Activated naive CD8-positive, alpha-beta T cell treated with anti-CD3 and anti-CD28 coated beads for 36 hours (primary cell): ENCODE data around the gene RAE1. TPM values are rescaled to one million over a fixed set of nuclear protein-coding genes. Genes with fewer than 3 reads are reported as not detected.

Experiments
- DNase-seq: peaks from one replicate; pipeline ENCODE4 v3.0.0; 2021
- H3K27ac Mint-ChIP-seq: one replicate; pipeline ENCODE4 v1.8.0; 2022; ENCODE audit warnings: mild to moderate bottlenecking, moderate library complexity, mixed read lengths
- H3K27me3 Mint-ChIP-seq: one replicate; pipeline ENCODE4 v1.8.0; 2022; ENCODE audit warnings: mild to moderate bottlenecking, mixed read lengths
- H3K36me3 Mint-ChIP-seq: one replicate; pipeline ENCODE4 v1.8.0; 2021; ENCODE audit warnings: mild to moderate bottlenecking, mixed read lengths
- H3K4me1 Mint-ChIP-seq: one replicate; pipeline ENCODE4 v1.8.0; 2021; ENCODE audit warnings: mixed read lengths
- H3K4me3 Mint-ChIP-seq: one replicate; pipeline ENCODE4 v1.8.0; 2022; ENCODE audit warnings: mild to moderate bottlenecking, moderate library complexity, mixed read lengths
- H3K9me3 Mint-ChIP-seq: one replicate; pipeline ENCODE4 v1.8.0; 2022; ENCODE audit warnings: mixed read lengths
- total RNA-seq, 2 experiments: library from RNA; stranded (reverse); gene quantifications; one replicate each; pipeline ENCODE4 v1.2.3, GENCODE V29; 2021

RAE1 gene
- total RNA-seq, 2 experiments from 2014 or later: 59.0 to 60.0 TPM

DNA sequence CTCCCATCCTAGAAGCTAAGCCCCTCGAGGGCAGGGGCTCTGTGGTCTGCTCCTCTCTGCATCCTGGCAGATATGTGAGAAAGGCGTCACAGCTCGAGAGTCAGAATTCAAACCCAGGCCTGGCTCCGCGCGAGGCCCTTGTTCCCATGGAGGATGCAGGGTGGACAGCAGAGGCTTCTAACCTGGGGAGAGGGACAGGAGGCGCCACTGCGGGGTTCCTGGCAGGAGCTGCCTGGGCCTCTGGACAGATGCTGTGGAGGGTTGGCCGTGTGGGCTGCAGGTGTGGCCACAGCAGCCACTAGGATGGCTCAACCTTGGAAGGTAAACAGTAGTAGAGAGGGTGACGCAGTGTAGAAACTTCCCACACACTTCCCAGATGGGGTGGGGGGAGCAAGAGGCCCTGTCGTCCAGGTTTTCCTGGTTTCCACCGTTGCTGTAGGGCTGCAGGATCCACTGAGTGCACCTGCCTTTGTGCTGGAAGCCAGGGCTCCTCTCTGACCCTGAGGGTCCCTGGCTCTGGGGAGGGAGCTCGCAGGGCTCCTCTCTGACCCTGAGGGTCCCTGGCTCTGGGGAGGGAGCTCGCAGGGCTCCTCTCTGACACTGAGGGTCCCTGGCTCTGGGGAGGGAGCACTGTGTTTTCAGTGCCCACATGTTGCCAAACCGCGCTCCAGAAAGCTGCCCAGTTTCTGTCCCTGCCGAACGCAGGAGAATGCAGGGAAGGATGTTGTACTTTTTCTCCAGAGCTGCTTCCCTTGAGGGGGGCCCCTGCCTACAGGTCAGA, 54.4 kb downstream of the RAE1 start:
- Mint-ChIP-seq H3K4me1 (peaks cover 27% of the 10 kb centered on the region), H3K27me3 (no peaks in the 10 kb centered on the region), H3K27ac (peak overlapping the region; percentile 42), H3K9me3 (no peaks in the 10 kb centered on the region), H3K4me3 (no peak overlapping the region), H3K36me3 (peaks cover 40% of the 10 kb centered on the region)
- no peak for DNase-seq

DNA sequence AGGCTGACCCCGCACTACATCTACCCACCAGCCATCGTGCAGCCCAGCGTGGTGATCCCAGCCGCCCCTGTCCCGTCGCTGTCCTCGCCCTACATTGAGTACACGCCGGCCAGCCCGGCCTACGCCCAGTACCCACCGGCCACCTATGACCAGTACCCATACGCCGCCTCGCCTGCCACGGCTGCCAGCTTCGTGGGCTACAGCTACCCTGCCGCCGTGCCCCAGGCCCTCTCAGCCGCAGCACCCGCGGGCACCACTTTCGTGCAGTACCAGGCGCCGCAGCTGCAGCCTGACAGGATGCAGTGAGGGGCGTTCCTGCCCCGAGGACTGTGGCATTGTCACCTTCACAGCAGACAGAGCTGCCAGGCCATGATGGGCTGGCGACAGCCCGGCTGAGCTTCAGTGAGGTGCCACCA, 56.5 kb downstream of the RAE1 start:
- Mint-ChIP-seq H3K27ac (peak overlapping the region; percentile 45), H3K9me3 (no peaks in the 10 kb centered on the region), H3K4me1 (peaks cover 11% of the 10 kb centered on the region), H3K4me3 (no peak overlapping the region), H3K36me3 (peaks cover 22% of the 10 kb centered on the region), H3K27me3 (no peaks in the 10 kb centered on the region)
- DNase-seq: no peak

DNA sequence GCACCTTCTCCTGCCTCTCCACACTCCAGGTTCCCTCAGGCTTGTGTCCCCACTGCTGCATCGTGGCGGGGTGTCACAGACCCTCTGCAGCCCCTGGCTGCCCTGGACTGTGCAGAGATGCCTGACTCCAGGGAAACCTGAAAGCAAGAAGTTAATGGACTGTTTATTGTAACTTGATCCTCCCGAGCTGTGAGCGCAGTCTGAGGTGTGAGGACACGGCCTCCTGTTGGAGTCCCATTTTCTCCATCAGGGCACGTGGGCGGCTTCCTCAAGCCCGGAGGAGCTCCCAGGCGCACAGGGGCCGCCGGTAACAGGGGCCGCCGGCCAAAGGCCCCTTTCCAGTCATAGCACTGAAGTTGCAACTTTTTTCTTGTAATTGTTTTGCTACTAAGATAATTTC, 57.1 kb downstream of the RAE1 start:
- peaks cover 18% of the 10 kb centered on the region for H3K36me3 Mint-ChIP-seq
- no peak overlapping the region for H3K4me3 Mint-ChIP-seq
- no peaks in the 10 kb centered on the region for H3K27me3 Mint-ChIP-seq
- DNase-seq: no peak
- no peak overlapping the region for H3K27ac Mint-ChIP-seq
- peaks cover 8% of the 10 kb centered on the region for H3K4me1 Mint-ChIP-seq
- no peaks in the 10 kb centered on the region for H3K9me3 Mint-ChIP-seq

DNA sequence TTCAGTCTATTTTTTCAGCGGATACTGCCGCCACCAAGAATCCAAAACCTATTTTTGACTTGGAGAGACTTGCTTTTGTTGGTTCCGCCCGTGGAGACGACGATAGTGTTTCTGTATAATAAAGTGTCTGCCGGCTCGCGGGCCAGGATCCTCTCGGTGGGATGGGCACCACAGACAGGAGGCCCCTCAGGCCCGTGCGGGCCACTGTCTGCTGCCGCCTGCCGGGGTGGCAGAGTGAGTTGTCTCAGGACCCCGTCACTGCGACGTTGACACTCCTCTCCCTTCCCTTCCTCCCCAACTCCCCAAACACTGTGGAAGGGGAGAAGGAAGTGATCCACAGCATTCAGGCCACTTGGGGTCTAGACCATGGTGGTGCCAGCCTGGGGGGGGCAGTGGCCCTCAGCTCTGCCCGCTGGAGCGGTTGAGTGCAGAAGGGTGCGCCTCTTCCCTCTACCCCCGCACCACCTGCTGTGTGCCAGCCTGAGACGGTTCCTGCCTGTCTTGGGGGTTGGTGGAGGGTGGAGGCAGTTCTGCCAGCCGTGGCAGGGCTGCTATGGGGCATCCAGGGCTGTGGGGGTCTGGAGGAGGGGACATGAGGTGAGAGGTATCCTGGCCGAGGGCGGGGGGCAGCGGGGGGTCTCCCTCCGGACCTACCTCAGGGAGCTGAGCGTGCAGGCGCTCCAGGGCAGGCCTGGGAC, 57.6 kb downstream of the RAE1 start:
- H3K9me3 Mint-ChIP-seq: no peaks in the 10 kb centered on the region
- no peak overlapping the region for H3K27ac Mint-ChIP-seq
- DNase-seq: no peak
- H3K4me1 Mint-ChIP-seq: peaks cover 8% of the 10 kb centered on the region
- no peak overlapping the region for H3K4me3 Mint-ChIP-seq
- H3K36me3 Mint-ChIP-seq: peaks cover 17% of the 10 kb centered on the region
- no peaks in the 10 kb centered on the region for H3K27me3 Mint-ChIP-seq

DNA sequence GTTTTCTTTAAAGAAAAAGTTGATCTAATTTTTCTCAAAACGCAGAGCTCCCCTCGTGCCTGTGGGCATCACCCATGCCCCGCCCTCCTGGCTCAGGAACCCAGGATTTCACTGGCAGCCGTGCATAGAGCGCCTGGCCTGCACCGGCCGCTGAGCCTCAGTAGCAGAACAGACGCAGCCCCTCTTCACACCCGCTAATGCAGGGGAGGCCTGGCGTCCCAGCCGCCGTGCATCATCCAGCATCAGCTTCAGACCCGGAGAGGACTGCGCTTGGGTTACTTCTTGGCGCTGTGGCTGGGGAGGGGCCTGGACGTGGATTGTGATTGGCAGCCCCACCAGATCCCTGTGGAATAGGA, 58.2 kb downstream of the RAE1 start:
- Mint-ChIP-seq H3K4me3 (no peak overlapping the region), H3K36me3 (peaks cover 15% of the 10 kb centered on the region), H3K9me3 (no peaks in the 10 kb centered on the region), H3K27me3 (no peaks in the 10 kb centered on the region), H3K27ac (no peak overlapping the region), H3K4me1 (peaks cover 8% of the 10 kb centered on the region)
- no peak for DNase-seq

DNA sequence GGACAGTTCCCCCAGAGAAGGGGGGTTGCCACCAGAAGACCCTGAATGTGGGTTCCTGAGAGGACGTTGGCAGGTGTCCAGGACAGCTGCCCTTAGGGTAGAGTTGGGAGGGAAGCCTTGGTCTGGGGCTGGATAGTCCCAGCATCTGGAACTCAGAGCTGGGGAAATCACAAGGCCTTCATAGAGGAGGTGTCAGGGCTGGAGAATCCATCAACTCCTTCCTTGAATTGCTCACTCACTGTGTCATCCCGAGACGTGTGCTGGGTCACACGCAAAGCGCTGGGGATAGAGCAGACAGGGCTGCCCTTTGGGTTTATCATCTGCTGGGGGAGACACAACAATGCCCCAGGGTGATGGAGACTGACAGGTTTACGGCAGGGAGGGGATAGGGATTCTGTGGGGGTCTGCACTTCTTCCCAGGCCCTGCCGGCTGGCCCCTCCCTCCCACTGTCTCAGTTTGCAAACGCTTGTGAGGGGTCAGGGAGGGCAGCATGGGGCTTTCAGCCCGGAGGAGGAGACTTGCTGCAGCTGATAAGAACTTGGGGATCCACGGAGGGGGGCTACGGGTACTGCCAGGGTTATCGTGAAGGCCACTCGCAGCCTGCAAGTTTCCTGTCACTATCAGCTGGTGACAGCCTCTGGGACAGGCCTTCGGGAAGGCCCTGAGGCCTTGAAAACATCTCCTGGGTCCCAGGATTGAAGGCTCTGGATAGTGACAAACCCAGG, 58.8 kb downstream of the RAE1 start:
- Mint-ChIP-seq H3K4me3 (no peak overlapping the region), H3K9me3 (no peaks in the 10 kb centered on the region), H3K36me3 (peaks cover 14% of the 10 kb centered on the region), H3K27me3 (no peaks in the 10 kb centered on the region), H3K4me1 (peaks cover 6% of the 10 kb centered on the region), H3K27ac (no peak overlapping the region)
- no peak for DNase-seq

DNA sequence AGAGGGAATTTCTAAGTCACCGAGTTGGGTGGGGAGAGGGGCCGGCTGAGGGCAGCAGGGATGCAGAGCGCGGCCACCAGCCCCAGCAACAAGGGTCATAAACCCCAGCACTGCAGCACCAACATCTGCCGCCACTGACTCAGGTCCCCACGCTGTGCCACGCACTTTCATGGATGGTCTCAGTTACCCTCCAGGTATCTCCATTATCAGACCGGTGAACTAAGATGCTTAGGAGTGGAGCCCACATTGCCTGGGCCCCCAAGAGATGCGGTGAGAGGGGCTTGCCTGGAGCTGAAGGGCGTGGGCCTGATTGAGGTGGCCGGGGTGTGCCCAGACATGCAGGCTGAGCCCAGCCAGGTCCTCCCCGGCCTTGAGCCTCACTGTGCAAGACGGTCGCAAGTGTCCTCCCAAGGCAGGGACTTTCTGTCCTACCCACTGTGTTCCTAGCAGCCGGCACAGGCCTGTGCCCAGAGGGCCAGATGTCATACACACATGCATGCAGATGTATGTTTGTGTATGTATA, 59.4 kb downstream of the RAE1 start:
- no peak overlapping the region for H3K4me3 Mint-ChIP-seq

DNA sequence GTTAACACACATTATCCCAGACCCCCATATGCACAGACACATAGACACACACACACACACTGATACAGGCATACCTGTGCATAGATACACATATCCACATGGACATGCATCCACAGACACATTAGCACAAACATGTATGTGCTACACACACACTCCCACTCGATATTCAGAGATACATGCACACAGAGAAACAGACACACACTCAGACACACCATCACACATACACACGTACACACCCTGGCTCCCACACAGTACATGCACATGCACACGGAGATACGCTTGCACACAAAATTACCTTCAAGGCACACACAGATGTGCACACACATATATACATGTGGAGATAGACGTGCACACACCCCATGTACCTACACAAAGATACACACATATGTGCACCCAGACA, 59.9 kb downstream of the RAE1 start:
- Mint-ChIP-seq H3K4me3 (no peak overlapping the region), H3K36me3 (peaks cover 9% of the 10 kb centered on the region), H3K27me3 (no peaks in the 10 kb centered on the region), H3K9me3 (no peaks in the 10 kb centered on the region), H3K4me1 (peaks cover 8% of the 10 kb centered on the region), H3K27ac (no peak overlapping the region)
- DNase-seq: no peak

More for the DNA sequence above, 59.4 kb downstream of the RAE1 start:
- H3K27ac Mint-ChIP-seq: no peak overlapping the region
- no peaks in the 10 kb centered on the region for H3K9me3 Mint-ChIP-seq
- peaks cover 9% of the 10 kb centered on the region for H3K36me3 Mint-ChIP-seq
- peaks cover 6% of the 10 kb centered on the region for H3K4me1 Mint-ChIP-seq
- no peak for DNase-seq
- no peaks in the 10 kb centered on the region for H3K27me3 Mint-ChIP-seq

DNA sequence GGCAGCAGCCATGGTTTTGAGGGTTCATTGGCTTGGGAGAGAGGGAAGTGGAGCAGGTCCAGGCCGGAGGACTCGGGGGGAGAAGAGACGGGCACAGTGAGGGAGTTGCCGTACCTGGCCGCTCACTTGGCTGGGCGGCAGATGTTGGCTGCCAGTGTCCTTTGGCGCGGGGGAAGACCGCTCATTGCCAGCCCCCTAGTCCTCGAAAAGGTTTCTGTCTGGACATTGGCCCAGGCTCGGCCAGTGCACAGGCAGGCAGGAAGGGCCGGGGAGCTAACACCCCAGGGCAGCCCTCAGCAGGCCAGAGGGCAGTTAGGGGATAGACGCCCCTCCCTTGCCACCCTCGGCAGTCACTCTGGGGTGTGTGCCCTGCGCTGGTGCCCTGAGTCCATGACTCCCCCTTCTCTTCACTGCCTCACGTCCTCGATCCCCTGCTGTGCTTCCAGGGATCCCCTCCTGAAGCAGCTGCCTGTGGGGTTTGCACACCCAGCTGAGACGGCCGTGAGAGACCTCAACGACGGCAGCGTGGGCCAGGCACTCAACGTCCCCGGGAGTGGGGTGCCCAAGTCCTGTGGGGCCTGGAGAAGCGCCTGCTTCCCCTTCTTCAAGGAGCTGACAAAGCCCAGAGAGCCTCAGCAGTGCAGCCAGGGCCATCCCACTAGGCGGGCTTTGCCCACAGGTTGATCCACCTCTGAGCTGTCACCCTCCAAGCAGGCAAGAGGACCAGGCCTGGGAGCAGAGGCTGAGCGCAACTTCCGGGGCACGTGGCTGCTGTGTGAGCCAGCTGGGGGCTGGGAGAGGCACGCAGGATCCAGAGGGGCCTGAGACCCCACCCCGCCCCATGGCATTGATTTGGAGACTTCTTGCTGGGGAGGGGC, 60.6 kb downstream of the RAE1 start:
- H3K27ac Mint-ChIP-seq: no peak overlapping the region
- H3K4me3 Mint-ChIP-seq: no peak overlapping the region
- no peaks in the 10 kb centered on the region for H3K27me3 Mint-ChIP-seq
- H3K36me3 Mint-ChIP-seq: peaks cover 9% of the 10 kb centered on the region
- peaks cover 8% of the 10 kb centered on the region for H3K4me1 Mint-ChIP-seq
- no peak for DNase-seq
- H3K9me3 Mint-ChIP-seq: no peaks in the 10 kb centered on the region

DNA sequence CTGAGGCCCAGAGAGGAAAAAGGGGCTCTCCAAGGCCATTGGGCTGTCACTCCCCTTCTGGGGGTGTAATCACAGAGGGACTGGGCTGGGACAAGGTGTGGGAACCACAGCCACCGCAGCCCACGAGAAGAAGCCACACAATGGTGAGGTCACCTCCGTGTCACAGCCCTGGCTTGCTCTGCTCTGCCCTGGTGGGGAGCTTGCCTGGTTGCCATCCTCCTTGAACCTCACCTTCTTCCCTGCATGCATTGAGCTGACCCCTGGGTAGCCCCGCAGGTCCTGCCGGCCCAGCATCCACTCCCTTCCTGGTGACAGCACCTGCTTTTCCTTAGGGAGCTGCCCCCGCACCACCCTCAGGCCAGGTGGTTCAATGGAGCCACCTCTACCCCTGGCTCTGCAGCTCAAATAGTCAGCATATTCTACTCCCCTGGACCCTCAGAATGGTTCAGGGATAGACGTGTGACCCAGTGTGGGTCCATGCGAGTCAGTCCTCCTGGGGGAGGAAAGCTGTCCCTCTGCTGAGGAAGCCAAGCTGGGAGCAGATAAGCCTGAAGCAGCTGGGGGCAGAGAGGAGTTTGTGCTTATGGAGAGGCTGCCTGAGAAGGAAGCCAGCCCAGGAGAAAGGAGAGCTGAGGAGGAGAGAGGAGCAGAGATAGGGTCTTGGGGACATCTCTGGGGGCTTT, 61.4 kb downstream of the RAE1 start:
- Mint-ChIP-seq H3K36me3 (peaks cover 7% of the 10 kb centered on the region), H3K9me3 (no peaks in the 10 kb centered on the region), H3K27ac (peak overlapping the region; percentile 66), H3K4me3 (no peak overlapping the region), H3K4me1 (peaks cover 8% of the 10 kb centered on the region), H3K27me3 (no peaks in the 10 kb centered on the region)
- DNase-seq: no peak

DNA sequence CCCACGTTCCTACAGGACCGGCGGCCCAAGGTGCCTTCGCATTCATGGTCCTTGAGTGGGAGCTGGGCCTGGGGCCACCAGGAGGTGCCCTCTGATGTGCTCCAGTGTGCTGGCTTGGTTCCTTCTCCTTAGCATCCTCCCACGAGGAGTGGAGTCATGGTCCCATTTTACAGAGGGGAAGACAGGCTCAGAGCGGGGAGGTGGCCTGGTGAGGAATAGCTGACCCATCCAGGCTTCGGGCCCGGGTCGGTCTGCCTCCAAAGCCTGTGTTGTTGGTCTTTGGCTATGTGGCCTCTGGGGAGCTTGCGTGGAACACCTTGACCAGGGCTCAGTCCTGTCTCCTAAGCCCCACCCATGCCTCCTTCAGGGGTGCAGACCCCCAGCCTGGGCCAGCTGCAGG, 62.9 kb downstream of the RAE1 start:
- H3K36me3 Mint-ChIP-seq: peaks cover 1% of the 10 kb centered on the region
- no peak for DNase-seq
- no peak overlapping the region for H3K4me3 Mint-ChIP-seq
- no peaks in the 10 kb centered on the region for H3K27me3 Mint-ChIP-seq
- no peaks in the 10 kb centered on the region for H3K9me3 Mint-ChIP-seq
- no peak overlapping the region for H3K27ac Mint-ChIP-seq
- peaks cover 11% of the 10 kb centered on the region for H3K4me1 Mint-ChIP-seq

DNA sequence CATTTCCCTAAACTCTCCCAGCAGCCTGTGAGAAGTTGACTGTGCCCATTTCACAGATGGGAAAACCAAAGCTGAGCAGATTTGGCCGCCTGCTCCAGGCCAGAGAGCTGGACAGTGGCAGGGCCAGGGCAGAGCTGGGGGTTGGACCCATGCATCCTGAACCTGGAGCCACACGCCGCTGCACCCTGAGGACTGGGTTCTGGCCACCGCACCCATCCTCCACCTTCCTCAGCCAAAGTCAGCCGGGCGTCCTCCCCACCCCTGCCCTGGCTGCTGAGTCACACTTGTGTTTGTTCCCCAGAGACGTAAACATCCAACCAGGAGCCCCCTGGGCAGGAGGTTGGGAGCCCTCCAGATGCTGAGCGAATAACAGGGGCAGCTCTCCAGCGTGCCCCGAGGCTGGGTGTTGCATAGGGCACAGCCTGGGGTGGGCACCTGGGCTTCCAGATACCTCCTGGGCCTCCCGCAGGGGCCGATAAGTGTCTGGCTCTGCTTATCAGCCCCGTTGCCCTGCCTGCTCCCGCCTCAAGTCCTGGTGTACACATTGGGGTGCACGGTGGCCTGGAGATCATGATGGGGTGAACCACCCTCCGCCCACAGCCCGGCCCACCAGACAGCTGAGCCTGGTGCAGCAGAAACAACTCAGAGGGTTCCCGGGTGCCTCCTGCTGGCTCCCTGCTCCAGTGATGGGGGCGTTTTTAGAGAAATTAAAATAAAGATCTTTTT, 64.0 kb downstream of the RAE1 start:
- H3K27me3 Mint-ChIP-seq: no peaks in the 10 kb centered on the region
- no peak overlapping the region for H3K27ac Mint-ChIP-seq
- peaks cover 7% of the 10 kb centered on the region for H3K4me1 Mint-ChIP-seq
- no peak overlapping the region for H3K4me3 Mint-ChIP-seq
- DNase-seq: no peak
- H3K36me3 Mint-ChIP-seq: no peaks in the 10 kb centered on the region
- H3K9me3 Mint-ChIP-seq: no peaks in the 10 kb centered on the region

DNA sequence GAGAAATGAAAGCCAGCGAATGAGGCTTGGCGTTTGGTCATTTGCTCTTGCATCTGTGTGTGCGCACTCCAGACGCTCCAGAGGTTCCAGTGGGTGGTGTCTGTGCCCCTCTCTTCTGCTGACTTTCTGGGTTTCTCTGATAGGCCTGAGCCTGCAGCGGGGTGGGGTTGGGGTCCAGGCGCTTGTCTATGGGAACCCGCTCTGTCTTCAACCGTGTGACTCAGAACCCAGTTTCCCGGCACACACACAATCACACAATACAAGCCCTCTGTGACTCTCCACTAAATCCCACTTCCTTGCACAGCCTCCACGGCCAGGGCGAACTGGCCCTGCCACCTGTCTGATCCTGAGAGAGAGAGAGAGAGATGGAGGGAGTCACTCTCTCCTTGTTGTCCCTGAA, 64.7 kb downstream of the RAE1 start:
- H3K9me3 Mint-ChIP-seq: no peaks in the 10 kb centered on the region
- DNase-seq: no peak
- H3K4me3 Mint-ChIP-seq: no peak overlapping the region
- H3K27ac Mint-ChIP-seq: no peak overlapping the region
- no peaks in the 10 kb centered on the region for H3K36me3 Mint-ChIP-seq
- peaks cover 7% of the 10 kb centered on the region for H3K4me1 Mint-ChIP-seq
- H3K27me3 Mint-ChIP-seq: no peaks in the 10 kb centered on the region
